LNCAP (cell line): ENCODE data around the gene CAMK2G.

Experiments used
- TF ChIP-seq, protein P1 (sequence below): fragments of 450-650 bp; IDR thresholded peaks from 2 replicates; pipeline ENCODE4 v1.5.1; 2017; ENCODE audit warnings: mild to moderate bottlenecking

Gene CAMK2G

DNA sequence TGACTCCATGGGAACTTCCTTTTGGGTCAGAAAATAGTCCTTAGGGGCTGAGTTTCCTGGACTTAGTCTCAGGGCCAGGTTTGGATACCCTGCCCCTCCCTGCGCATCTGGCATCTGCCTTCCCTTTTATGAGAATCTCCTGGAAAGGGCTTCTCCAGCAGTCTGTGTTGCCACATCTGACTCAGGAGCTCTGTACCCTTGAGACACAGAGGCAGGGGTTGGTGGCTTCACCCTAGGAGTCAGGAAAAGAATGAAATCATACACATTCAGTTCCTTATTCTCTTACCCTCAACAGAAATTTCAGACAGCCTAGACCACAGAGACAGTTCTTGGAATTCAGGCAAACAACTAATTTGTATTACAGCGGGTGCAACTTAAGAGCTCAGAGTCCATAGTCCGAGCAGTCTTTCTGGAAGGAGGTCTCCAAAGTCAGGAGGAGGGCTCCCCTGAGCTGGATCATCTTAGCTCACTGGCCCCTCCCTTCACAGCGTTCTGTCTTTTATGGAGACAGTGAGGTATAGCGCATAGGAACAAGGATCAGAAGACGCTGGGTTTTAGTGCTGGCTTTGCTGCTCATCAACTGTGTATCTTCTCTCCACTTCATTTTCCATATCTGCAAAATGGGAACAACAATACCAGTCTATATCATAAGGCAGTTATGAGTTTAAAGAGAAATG lies 33.6 kb upstream of the CAMK2G start:
- TF ChIP-seq, protein P1, sequence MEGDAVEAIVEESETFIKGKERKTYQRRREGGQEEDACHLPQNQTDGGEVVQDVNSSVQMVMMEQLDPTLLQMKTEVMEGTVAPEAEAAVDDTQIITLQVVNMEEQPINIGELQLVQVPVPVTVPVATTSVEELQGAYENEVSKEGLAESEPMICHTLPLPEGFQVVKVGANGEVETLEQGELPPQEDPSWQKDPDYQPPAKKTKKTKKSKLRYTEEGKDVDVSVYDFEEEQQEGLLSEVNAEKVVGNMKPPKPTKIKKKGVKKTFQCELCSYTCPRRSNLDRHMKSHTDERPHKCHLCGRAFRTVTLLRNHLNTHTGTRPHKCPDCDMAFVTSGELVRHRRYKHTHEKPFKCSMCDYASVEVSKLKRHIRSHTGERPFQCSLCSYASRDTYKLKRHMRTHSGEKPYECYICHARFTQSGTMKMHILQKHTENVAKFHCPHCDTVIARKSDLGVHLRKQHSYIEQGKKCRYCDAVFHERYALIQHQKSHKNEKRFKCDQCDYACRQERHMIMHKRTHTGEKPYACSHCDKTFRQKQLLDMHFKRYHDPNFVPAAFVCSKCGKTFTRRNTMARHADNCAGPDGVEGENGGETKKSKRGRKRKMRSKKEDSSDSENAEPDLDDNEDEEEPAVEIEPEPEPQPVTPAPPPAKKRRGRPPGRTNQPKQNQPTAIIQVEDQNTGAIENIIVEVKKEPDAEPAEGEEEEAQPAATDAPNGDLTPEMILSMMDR, result no peak

DNA sequence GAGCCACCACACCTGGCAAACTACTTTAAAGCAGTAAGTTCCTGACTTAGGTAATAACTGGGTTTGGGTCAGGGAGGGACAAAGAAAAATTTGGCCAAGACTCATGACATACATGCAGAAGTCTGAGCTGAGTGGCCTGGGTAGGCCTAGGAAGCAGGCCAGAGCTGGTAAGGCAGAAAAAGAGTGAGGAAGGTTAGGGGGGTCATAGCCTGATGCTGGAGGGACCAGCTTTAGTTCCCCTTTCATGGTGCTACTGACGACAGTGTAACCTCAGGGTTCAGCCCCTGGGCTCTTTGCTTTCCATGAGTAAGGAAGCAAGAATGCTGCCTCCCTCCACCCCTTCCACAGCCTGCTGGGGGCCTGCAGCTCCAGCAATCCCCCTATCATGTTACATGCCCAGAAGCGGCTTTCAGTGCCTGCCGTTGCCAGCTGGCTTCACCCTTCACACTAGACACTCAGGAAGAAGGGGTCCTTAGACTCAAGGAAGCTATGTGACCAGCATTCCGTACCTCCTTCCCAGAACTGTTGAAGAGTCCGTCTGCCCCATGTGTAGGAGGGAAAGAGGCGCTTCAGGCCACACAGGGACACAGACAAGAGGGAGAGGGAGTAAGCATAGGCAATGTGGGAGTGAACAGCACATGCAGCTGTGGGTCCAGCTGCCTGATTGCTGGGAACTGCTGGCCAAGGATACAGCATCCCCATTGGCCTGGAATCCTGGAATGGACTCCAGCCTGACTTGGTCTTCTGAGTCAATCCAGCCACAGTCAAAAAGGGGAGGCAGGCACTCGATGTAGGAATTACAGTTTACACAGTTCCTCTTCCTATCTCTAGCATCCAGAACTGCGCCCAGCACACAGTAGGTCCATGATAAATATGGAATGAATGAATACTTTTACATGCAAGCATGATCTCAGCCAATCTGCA lies 32.4 kb upstream of the CAMK2G start:
- TF ChIP-seq, protein P1, result no peak

DNA sequence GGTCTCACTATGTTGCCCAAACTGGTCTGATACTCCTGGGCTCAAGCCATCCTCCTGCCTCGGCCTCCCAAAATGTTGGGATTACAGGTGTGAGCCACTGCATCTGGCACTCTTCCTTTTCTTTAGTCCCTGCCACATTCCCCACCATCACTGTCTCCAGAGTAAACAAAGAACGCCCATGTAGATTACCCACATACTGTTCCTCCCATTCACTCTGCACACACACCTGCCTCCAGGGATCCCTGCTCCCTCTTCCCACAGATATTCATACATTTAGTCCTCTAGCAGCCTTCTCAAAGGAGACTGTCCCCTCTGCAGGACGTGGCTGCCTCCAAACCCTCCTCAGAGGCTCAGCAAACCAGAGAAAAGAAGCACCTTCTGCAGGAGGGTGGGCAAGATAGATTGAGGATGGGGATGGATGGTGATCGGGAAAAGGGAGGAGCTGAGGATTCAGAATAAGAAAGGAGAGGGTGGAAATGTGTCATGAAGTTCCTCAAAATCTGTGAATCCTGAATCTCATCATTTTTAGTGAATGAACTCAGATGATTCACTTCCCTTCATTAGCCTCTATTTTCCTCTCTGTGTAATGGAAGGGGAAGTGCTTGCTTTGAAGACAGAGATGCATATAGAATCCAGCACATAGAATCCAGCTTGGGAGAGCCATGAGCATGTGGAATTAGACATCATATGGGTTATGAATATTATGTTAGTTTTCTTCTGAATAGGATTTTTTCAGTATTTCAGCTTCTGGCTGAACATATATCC lies 31.1 kb upstream of the CAMK2G start:
- TF ChIP-seq, protein P1, result no peak

DNA sequence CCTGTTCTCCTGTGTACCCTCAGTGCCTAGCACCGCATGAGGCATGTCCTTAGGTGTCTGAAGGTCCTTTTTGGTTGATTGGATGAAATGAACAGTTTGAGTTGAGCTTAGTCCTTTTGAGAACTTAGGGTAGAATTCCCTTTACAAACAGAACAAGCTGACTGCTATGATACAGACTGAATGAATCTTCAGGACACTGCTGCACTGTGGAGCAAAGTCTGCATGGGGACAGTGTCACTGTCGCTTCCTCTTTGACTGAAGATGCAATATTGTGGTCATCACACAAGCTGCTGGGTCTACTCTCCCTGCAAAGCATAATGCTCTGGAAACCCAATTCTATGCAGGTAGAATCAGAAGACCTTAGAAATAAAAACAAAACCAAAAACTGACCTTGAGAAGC lies 28.0 kb upstream of the CAMK2G start:
- TF ChIP-seq, protein P1, result no peak

DNA sequence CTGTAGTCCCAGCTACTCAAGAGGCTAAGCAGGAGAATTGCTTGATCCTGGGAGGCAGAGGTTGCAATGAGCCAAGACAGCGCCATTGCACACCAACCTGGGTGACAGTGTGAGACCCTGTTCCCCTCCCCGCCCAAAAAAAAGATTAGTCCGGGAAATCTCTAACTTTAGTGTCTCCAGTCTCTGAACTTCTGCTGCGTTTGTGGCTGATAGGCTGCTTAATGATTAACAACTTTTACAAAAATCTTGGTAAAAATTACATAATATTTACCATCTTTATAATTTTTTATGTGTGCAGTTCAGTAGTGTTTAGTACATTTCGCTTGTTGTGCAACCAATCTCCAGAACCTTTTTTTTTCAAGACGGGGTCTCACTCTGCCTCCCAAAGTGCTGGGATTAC lies 26.9 kb upstream of the CAMK2G start:
- TF ChIP-seq, protein P1, result no peak

DNA sequence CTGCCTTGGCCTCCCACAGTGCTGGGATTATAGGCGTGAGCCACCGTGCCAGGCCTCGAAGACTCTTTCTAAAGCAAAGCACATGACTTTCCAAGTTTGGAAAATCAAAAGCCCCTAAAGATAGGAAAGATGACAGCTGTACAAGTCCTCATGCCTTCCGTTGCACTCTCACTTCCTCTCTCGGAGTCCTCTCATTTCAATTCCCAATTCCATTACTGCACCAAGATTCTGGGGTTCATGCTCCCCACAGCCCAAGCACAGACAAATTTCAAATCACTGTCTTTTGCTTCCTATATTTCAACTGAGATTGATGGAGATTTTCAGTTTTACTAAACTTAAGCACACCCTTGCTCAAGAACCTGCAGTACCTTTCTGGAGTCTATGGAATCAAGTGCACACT lies 25.7 kb upstream of the CAMK2G start:
- TF ChIP-seq, protein P1, result no peak

DNA sequence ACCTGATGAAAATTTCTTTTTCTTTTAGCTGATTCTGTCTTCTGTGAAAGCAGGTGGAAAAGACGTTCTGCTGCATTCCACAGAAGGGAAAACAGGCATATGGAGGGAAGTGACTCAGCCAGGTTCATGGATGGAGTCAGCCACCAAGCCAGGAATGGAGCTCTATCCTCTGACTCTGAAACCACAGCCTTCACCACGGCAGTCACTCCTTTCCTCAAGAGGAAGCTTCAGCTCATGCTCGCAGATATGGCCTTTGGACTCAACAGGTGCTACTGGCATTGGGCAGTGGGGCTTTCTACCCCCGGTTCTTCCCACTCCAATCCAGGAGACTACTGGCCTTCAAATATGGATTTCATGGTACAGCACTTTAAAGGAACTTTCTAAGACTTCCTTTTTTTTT lies 25.1 kb upstream of the CAMK2G start:
- TF ChIP-seq, protein P1, result no peak
